Kidney epithelial cell (primary cell): ENCODE data around the gene GPR78. TPM values are rescaled to one million over a fixed set of nuclear protein-coding genes. Genes with fewer than 3 reads are reported as not detected.

ENCODE experiments used
- DNase-seq: peaks from one replicate; pipeline ENCODE4 v3.0.0-alpha.2; 2010; ENCODE audit warnings: low read depth
- H3K27me3 ChIP-seq: 2 replicates; pipeline ENCODE4 v1.6.0; 2011; ENCODE audit warnings: low read length; ENCODE audit not compliant: control insufficient read depth, insufficient read depth
- H3K36me3 ChIP-seq: 2 replicates; pipeline ENCODE4 v1.5.1; 2011; ENCODE audit warnings: low read length; ENCODE audit not compliant: control insufficient read depth, insufficient read depth
- H3K4me3 ChIP-seq: 2 replicates; pipeline ENCODE4 v1.5.1; 2011; ENCODE audit warnings: low read depth, mild to moderate bottlenecking, control low read depth, low read length
- CTCF ChIP-seq: IDR thresholded peaks from 2 replicates; pipeline ENCODE4 v1.5.1; 2011; ENCODE audit warnings: mild to moderate bottlenecking, moderate library complexity, low read length, control low read depth, inconsistent platforms; ENCODE audit not compliant: insufficient read depth, poor library complexity, severe bottlenecking
- total RNA-seq: library from RNA; depleted of rRNA; stranded (reverse); fragments of >200 nt; gene quantifications from 2 replicates; pipeline ENCODE4 v1.2.3, GENCODE V29; 2015

GPR78 gene
- total RNA-seq, 1 donor from 2014 or later: not detected

- Histone ChIP-seq H3K4me3 (no peak overlapping the region), H3K36me3 (no peaks in the 10 kb centered on the region), H3K27me3 (no peaks in the 10 kb centered on the region)
- TF ChIP-seq CTCF: no peak
- DNase-seq: no peak
Observed at GRCh38 chr4:8548731-8549351, 31.4 kb upstream of the GPR78 start.

DNA sequence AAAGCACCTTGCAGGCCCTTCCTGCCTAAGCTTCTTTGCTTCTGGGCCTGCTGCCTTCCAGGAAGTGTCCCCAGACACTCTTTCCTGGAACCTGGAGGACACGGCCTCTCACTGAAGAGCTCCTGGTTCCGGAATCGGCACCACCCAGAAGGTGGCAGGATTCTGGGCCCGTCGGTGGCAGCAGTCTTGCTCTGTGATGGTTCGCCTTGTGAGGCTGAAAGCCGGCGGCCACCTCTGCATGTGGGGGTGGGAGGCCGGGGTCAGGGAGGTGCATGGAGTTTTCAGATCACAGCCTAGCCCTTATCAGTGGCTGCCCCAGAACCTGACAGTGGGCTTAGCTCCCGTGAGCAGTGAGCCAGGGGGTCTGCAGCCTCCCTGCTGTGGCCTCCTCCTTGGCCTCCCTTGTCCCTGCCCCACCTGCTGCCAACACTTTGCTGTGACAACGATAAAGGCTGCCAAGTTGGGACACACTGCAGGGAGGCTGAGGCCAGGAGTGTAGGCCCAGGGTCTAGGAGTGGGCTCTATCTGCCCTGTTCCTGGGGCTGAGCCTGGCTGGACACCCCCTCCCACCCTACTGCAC is 30.8 kb upstream of the GPR78 start:
- Histone ChIP-seq H3K4me3 (no peak overlapping the region), H3K36me3 (no peaks in the 10 kb centered on the region), H3K27me3 (no peaks in the 10 kb centered on the region)
- no peak for DNase-seq
- TF ChIP-seq CTCF: no peak

GRCh38 chr4:8550691-8551090 is 29.5 kb upstream of the GPR78 start:
- TF ChIP-seq CTCF: no peak
- Histone ChIP-seq H3K4me3 (no peak overlapping the region), H3K36me3 (no peaks in the 10 kb centered on the region), H3K27me3 (no peaks in the 10 kb centered on the region)
- no peak for DNase-seq

GRCh38 chr4:8552024-8552423 is 28.2 kb upstream of the GPR78 start:
- Histone ChIP-seq H3K4me3 (no peak overlapping the region), H3K27me3 (no peaks in the 10 kb centered on the region), H3K36me3 (no peaks in the 10 kb centered on the region)
- TF ChIP-seq CTCF: no peak
- no peak for DNase-seq

- no peak for TF ChIP-seq CTCF
- Histone ChIP-seq H3K27me3 (no peaks in the 10 kb centered on the region), H3K36me3 (no peaks in the 10 kb centered on the region), H3K4me3 (no peak overlapping the region)
- no peak for DNase-seq
Observed at GRCh38 chr4:8552581-8553205, 27.5 kb upstream of the GPR78 start.
